KG1 (cell line): ENCODE data around the gene EIF2S2.

Source experiments
- DNase-seq: peaks from one replicate; lab custom pipeline; 2025; lab: John Stamatoyannopoulos, UW

EIF2S2 gene

GRCh38 chr20:34088305-34089174 lies 23.5 kb downstream of the EIF2S2 start:
- DNase-seq, result no peak

GRCh38 chr20:34085544-34086040 lies 26.5 kb downstream of the EIF2S2 start:
- DNase-seq, result no peak

- no peak for DNase-seq
Measured at GRCh38 chr20:34084227-34084923, 27.7 kb downstream of the EIF2S2 start.

GRCh38 chr20:34083781-34084180 lies 28.3 kb downstream of the EIF2S2 start:
- no peak for DNase-seq

GRCh38 chr20:34083137-34083536 lies 28.9 kb downstream of the EIF2S2 start:
- no peak for DNase-seq

GRCh38 chr20:34082232-34082887 lies 29.7 kb downstream of the EIF2S2 start:
- DNase-seq, result no peak

GRCh38 chr20:34079818-34080217 lies 32.2 kb downstream of the EIF2S2 start:
- no peak for DNase-seq

- no peak for DNase-seq
Measured at GRCh38 chr20:34078540-34078939, 33.5 kb downstream of the EIF2S2 start.

- no peak for DNase-seq
Measured at GRCh38 chr20:34076952-34077351, 35.1 kb downstream of the EIF2S2 start.

- no peak for DNase-seq
Measured at GRCh38 chr20:34075647-34076046, 36.4 kb downstream of the EIF2S2 start.

GRCh38 chr20:34074101-34074760 lies 37.8 kb downstream of the EIF2S2 start:
- no peak for DNase-seq

GRCh38 chr20:34072778-34073177 lies 39.3 kb downstream of the EIF2S2 start:
- no peak for DNase-seq

- no peak for DNase-seq
Measured at GRCh38 chr20:34072076-34072475, 40.0 kb downstream of the EIF2S2 start.

- no peak for DNase-seq
Measured at GRCh38 chr20:34070859-34071258, 41.2 kb downstream of the EIF2S2 start.

GRCh38 chr20:34070079-34070439 lies 42.0 kb downstream of the EIF2S2 start:
- no peak for DNase-seq

GRCh38 chr20:34069341-34070078 lies 42.5 kb downstream of the EIF2S2 start:
- no peak for DNase-seq

GRCh38 chr20:34068001-34068400 lies 44.0 kb downstream of the EIF2S2 start:
- no peak for DNase-seq

GRCh38 chr20:34066476-34067090 lies 45.5 kb downstream of the EIF2S2 start:
- DNase-seq, result no peak

- DNase-seq, result no peak
Measured at GRCh38 chr20:34065260-34065659, 46.8 kb downstream of the EIF2S2 start.

- DNase-seq, result no peak
Measured at GRCh38 chr20:34064286-34064685, 47.8 kb downstream of the EIF2S2 start.
